ENCODE measurements around the gene PURB. TPM values are rescaled to one million over a fixed set of nuclear protein-coding genes. Genes with fewer than 3 reads are reported as not detected.
A peak's percentile ranks its signal among the peaks of the same experiment; 100 is the strongest.

The PURB gene
- total RNA-seq, 1 experiment from 2014 or later, result 25.2 TPM

DNA sequence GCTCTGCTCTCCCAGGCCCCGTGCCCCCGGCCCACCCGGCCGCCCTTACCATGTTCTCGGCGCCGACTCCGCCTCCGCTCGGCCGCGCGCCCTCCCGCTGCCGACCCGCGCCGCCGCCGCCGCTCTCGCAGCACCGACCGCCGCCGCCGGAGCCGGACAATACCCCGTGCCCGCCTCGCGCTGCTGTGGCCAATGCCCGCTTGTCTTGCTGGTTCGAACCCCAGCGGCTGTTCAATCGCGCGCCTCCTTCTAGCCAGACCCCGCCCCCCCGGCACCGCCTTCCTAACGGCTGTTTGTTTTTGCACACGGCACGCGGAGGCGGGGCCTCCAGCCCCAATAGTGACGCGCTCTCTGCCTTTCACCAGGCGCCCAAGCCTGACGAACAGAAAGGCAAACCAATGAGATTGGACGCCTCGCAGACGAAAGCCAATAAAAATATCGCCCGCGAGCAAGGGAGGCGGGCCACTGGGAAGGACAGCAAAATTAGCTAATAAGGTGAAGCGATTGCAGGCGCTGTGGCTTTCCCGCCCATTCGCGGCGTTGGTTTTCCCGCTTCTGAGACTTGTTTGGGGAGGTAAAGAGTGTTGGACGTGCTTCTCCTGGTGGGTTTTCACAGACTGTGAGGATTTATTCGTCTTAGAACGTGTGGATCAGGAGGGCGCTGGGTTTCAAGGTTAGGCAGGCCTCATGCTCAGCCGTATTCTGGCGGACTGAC is 37.3 kb downstream of the PURB start, which contains the start of gene H2AZ2:
Gene H2AZ2, minus strand, starts transcription at position 168 of the 715 bp plus-strand sequence. Its CDS starts 116 bp downstream, at position 52.
- no peaks in the 10 kb centered on the region for H3K27me3 ChIP-seq (ENCODE audit: control insufficient read depth, insufficient read depth, low read length)
- ChIA-PET POLR2A (interaction anchor here (0.5 to 1.2 kb wide), 3 partner anchors 33 to 181 kb away, joined by 3 read pairs; no protein-coding TSS in a partner anchor), CTCF (interaction anchor here (1.4 to 1.8 kb wide), 2 partner anchors 10 to 125 kb away, joined by 5 read pairs; no protein-coding TSS in a partner anchor)
- H3K4me1 ChIP-seq (ENCODE audit: control insufficient read depth, insufficient read depth, low read length), result peaks cover 23% of the 10 kb centered on the region
- H3K9me3 ChIP-seq (ENCODE audit: control insufficient read depth, insufficient read depth, low read depth, low read length), result no peaks in the 10 kb centered on the region
- in situ Hi-C loops (cut with HindIII; ENCODE audit: low pct_unique_long_range_greater_than_20kb, low sequenced_read_pairs) (no loop called here), intact Hi-C loops (cut with micrococcal nuclease; ENCODE audit: unreplicated experiment) (loop anchor here (5.0 kb wide), 1 partner anchor 261 kb away; no protein-coding TSS in a partner anchor)
- peaks cover 4% of the 10 kb centered on the region; the same call in 1 of the 2 replicates for H3K36me3 ChIP-seq (ENCODE audit: control insufficient read depth, insufficient read depth, low read length)
- H3K4me3 ChIP-seq (ENCODE audit: low read depth in 2 of 2, low read length in 2 of 2), result peak within 1 kb of the TSS; percentile 81 to 96
- peak; percentile 96 for ATAC-seq
- peak within 1 kb of the TSS; percentile 97 for H3K27ac ChIP-seq (ENCODE audit: low read length)
- TF ChIP-seq TCF7L2 (IDR thresholded peaks at IDR 0.05; ENCODE audit: low read depth, low read length) (no peak; the same call in 1 of the 2 replicates), SIN3A (IDR thresholded peaks at IDR 0.05; ENCODE audit: borderline replicate concordance, insufficient read depth, low read depth, low read length) (peak; percentile 11; the same call in 1 of the 2 replicates), POLR2AphosphoS5 (IDR thresholded peaks at IDR 0.05; ENCODE audit: low read depth, low read length) (peak; percentile 92)
- TF ChIP-seq, protein P1, sequence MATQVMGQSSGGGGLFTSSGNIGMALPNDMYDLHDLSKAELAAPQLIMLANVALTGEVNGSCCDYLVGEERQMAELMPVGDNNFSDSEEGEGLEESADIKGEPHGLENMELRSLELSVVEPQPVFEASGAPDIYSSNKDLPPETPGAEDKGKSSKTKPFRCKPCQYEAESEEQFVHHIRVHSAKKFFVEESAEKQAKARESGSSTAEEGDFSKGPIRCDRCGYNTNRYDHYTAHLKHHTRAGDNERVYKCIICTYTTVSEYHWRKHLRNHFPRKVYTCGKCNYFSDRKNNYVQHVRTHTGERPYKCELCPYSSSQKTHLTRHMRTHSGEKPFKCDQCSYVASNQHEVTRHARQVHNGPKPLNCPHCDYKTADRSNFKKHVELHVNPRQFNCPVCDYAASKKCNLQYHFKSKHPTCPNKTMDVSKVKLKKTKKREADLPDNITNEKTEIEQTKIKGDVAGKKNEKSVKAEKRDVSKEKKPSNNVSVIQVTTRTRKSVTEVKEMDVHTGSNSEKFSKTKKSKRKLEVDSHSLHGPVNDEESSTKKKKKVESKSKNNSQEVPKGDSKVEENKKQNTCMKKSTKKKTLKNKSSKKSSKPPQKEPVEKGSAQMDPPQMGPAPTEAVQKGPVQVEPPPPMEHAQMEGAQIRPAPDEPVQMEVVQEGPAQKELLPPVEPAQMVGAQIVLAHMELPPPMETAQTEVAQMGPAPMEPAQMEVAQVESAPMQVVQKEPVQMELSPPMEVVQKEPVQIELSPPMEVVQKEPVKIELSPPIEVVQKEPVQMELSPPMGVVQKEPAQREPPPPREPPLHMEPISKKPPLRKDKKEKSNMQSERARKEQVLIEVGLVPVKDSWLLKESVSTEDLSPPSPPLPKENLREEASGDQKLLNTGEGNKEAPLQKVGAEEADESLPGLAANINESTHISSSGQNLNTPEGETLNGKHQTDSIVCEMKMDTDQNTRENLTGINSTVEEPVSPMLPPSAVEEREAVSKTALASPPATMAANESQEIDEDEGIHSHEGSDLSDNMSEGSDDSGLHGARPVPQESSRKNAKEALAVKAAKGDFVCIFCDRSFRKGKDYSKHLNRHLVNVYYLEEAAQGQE (IDR thresholded peaks at IDR 0.05; ENCODE audit: insufficient read depth in 1 of 2, low read depth in 2 of 2, low read length in 1 of 2), result no peak
- TF ChIP-seq, protein P2, sequence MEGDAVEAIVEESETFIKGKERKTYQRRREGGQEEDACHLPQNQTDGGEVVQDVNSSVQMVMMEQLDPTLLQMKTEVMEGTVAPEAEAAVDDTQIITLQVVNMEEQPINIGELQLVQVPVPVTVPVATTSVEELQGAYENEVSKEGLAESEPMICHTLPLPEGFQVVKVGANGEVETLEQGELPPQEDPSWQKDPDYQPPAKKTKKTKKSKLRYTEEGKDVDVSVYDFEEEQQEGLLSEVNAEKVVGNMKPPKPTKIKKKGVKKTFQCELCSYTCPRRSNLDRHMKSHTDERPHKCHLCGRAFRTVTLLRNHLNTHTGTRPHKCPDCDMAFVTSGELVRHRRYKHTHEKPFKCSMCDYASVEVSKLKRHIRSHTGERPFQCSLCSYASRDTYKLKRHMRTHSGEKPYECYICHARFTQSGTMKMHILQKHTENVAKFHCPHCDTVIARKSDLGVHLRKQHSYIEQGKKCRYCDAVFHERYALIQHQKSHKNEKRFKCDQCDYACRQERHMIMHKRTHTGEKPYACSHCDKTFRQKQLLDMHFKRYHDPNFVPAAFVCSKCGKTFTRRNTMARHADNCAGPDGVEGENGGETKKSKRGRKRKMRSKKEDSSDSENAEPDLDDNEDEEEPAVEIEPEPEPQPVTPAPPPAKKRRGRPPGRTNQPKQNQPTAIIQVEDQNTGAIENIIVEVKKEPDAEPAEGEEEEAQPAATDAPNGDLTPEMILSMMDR (IDR thresholded peaks at IDR 0.05), result no peak
- BruUV-seq (replicated peaks), result no TSS peak
- DNase-seq (ENCODE audit: low read depth, low spot score), result peak; percentile 100

DNA sequence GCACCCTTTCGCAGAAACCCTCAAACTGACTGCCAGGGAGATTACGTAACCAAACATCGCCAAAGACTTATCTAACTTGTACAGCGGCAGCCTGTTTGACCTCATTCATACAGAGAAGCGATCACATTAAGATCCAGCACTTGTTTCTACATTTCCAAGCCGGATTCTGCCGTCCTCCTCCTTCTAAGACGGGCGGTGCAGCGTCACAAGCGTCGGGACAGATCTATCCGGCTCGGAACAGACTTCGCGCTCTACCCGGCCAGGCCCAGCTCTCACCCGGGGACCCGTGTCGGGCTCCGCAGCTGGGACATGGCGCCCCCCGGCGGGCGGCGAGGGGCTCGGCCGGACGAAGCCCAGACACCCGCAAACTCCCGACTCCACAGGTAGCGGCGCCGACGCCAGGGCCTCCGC is 37.8 kb downstream of the PURB start:
- H3K27ac ChIP-seq (ENCODE audit: low read length), result peak overlapping the region; percentile 96
- H3K9me3 ChIP-seq (ENCODE audit: control insufficient read depth, insufficient read depth, low read depth, low read length), result no peaks in the 10 kb centered on the region
- in situ Hi-C loops (cut with HindIII; ENCODE audit: low pct_unique_long_range_greater_than_20kb, low sequenced_read_pairs), result no loop called here
- CTCF ChIA-PET, result interaction anchor here (1.4 to 1.8 kb wide), 2 partner anchors 11 to 125 kb away, joined by 5 read pairs; no protein-coding TSS in a partner anchor
- ATAC-seq (peak; percentile 86), DNase-seq (ENCODE audit: low read depth, low spot score) (peak; percentile 72)
- BruUV-seq (replicated peaks), result no TSS peak
- POLR2A ChIA-PET, result interaction anchor here (0.6 to 1.2 kb wide), 2 partner anchors 27 to 53 kb away, joined by 3 read pairs; no protein-coding TSS in a partner anchor
- TF ChIP-seq POLR2AphosphoS5 (IDR thresholded peaks at IDR 0.05; ENCODE audit: low read depth, low read length) (0 out of 2 replicates have a peak, but pooled peaks have one; percentile 5), SIN3A (IDR thresholded peaks at IDR 0.05; ENCODE audit: borderline replicate concordance, insufficient read depth, low read depth, low read length) (peak; percentile 93; the same call in 1 of the 2 replicates), TCF7L2 (IDR thresholded peaks at IDR 0.05; ENCODE audit: low read depth, low read length) (peak; percentile 2; the same call in 1 of the 2 replicates)
- TF ChIP-seq, protein P2 (IDR thresholded peaks at IDR 0.05), result peak; percentile 99
- TF ChIP-seq, protein P1 (IDR thresholded peaks at IDR 0.05; ENCODE audit: insufficient read depth in 1 of 2, low read depth in 2 of 2, low read length in 1 of 2), result no peak
- peaks cover 4% of the 10 kb centered on the region; the same call in 1 of the 2 replicates for H3K36me3 ChIP-seq (ENCODE audit: control insufficient read depth, insufficient read depth, low read length)
- no peaks in the 10 kb centered on the region for H3K27me3 ChIP-seq (ENCODE audit: control insufficient read depth, insufficient read depth, low read length)
- peaks cover 23% of the 10 kb centered on the region for H3K4me1 ChIP-seq (ENCODE audit: control insufficient read depth, insufficient read depth, low read length)
- intact Hi-C loops (cut with micrococcal nuclease; ENCODE audit: unreplicated experiment), result loop anchor here (5.0 kb wide), 1 partner anchor 260 kb away; no protein-coding TSS in a partner anchor
- H3K4me3 ChIP-seq (ENCODE audit: low read depth in 2 of 2, low read length in 2 of 2), result peak overlapping the region; percentile 75 to 96
